ENCODE measurements around the gene RBAK. TPM values are rescaled to one million over a fixed set of nuclear protein-coding genes. Genes with fewer than 3 reads are reported as not detected.
A peak's percentile ranks its signal among the peaks of the same experiment; 100 is the strongest.
"Not testable (repeated sequence)": the region's sequence is repeated elsewhere in the genome, so short reads cannot be mapped to it uniquely, and the experiment has no call there.

RBAK gene
- total and polyA plus RNA-seq, 2 experiments from 2014 or later, result 4.6 to 8.4 TPM

- Histone ChIP-seq H3K9ac (no peak overlapping the region), H3K27me3 (replicated peaks; ENCODE audit: insufficient read depth) (no peaks in the 10 kb centered on the region), H4K20me1 (ENCODE audit: insufficient read depth) (no peaks in the 10 kb centered on the region), H2AFZ (no peak overlapping the region), H3F3A (ENCODE audit: insufficient read depth) (no peaks in the 10 kb centered on the region), H3K79me2 (ENCODE audit: insufficient read depth) (no peaks in the 10 kb centered on the region), H3K4me3 (no peak overlapping the region), H3K36me3 (ENCODE audit: low read depth) (no peaks in the 10 kb centered on the region; the same call in 1 of the 2 replicates), H3K27ac (no peak overlapping the region), H3K9me3 (ENCODE audit: low read depth) (no peaks in the 10 kb centered on the region), H3K9me2 (ENCODE audit: insufficient read depth) (no peaks in the 10 kb centered on the region), H3K4me1 (ENCODE audit: insufficient read depth) (no peaks in the 10 kb centered on the region), H3K4me2 (ENCODE audit: unreplicated experiment) (no peak overlapping the region)
- 98% methylated on average over 7 of the region's 7 CpGs for WGBS, 2 experiments (ENCODE audit: low coverage in 1 of 2, low lambda C conversion rate in 2 of 2, missing lambda C conversion rate in 2 of 2)
- in situ Hi-C loops (cut with MboI), result no loop called here
- DNase-seq, result no peak
- TF ChIP-seq EZH2 (IDR thresholded peaks at IDR 0.05; ENCODE audit: insufficient read depth, poor library complexity, severe bottlenecking), result no peak
- TF ChIP-seq EZH2phosphoT487 (IDR thresholded peaks at IDR 0.05; ENCODE audit: insufficient read depth, low read depth), result no peak
These were observed 32.7 kb upstream of the RBAK start for GRCh38 chr7:5012985-5013384.

GRCh38 chr7:5015936-5016335 lies 29.7 kb upstream of the RBAK start:
- H3K9ac ChIP-seq; H3K27me3 ChIP-seq (replicated peaks; ENCODE audit: insufficient read depth); H3K79me2 ChIP-seq (ENCODE audit: insufficient read depth); H3K4me1 ChIP-seq (ENCODE audit: insufficient read depth); H3F3A ChIP-seq (ENCODE audit: insufficient read depth); H2AFZ ChIP-seq; H3K9me3 ChIP-seq (ENCODE audit: low read depth); H3K9me2 ChIP-seq (ENCODE audit: insufficient read depth); H3K4me2 ChIP-seq (ENCODE audit: unreplicated experiment); H3K36me3 ChIP-seq (ENCODE audit: low read depth); DNase-seq; H3K27ac ChIP-seq; H4K20me1 ChIP-seq (ENCODE audit: insufficient read depth); in situ Hi-C loops (cut with MboI); H3K4me3 ChIP-seq: not testable (repeated sequence)
- WGBS, 2 experiments (ENCODE audit: low coverage in 1 of 2, low lambda C conversion rate in 2 of 2, missing lambda C conversion rate in 2 of 2), result 65 to 76% methylated on average over 6 of the region's 6 CpGs

DNA sequence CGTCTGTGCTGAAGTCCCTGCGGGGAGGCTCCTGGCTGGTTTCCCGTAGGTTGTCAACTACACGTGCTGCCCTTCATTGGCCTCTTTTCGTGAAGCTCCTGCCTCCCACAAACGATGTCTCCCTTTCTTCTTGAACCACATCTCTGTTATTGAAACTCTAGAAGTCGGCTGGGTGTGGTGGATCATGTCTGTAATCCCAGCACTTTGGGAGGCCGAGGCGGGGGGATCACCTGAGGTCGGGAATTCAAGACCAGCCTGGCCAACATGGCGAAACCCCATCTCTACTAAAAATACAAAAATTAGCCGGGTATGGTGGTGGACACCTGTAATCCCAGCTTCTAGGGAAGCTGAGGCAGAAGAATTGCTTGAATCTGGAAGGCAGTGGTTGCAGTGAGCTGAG lies 28.0 kb upstream of the RBAK start:
- 94 to 95% methylated on average over 12 of the region's 12 CpGs for WGBS, 2 experiments (ENCODE audit: low coverage in 1 of 2, low lambda C conversion rate in 2 of 2, missing lambda C conversion rate in 2 of 2)
- H3F3A ChIP-seq (ENCODE audit: insufficient read depth); H3K9me3 ChIP-seq (ENCODE audit: low read depth); H3K4me3 ChIP-seq; H3K79me2 ChIP-seq (ENCODE audit: insufficient read depth); H3K27me3 ChIP-seq (replicated peaks; ENCODE audit: insufficient read depth); H3K4me2 ChIP-seq (ENCODE audit: unreplicated experiment); H3K4me1 ChIP-seq (ENCODE audit: insufficient read depth); in situ Hi-C loops (cut with MboI); H4K20me1 ChIP-seq (ENCODE audit: insufficient read depth); H3K9me2 ChIP-seq (ENCODE audit: insufficient read depth); H3K36me3 ChIP-seq (ENCODE audit: low read depth); H3K27ac ChIP-seq; DNase-seq; H3K9ac ChIP-seq; H2AFZ ChIP-seq: not testable (repeated sequence)

DNA sequence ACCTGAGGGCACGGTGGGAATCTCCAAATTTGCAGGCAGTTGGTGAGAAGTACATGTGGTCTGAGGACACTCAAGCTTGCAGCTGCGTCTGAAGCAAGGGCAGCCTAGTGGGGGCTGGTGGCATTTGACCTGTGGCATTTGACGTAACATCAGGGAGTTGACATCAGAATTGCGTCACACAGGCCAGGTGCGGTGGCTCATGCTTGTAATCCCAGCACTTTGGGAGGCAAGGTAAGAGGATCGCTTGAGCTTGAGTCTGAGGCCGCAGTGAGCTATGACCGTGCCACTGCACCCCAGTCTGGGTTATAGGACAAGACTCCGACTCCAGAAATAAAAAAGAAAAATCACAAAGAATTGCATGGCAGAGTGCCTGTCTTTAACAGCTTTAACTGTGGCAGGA lies 25.6 kb upstream of the RBAK start:
- DNase-seq, result no peak
- Histone ChIP-seq H4K20me1 (ENCODE audit: insufficient read depth) (no peaks in the 10 kb centered on the region), H3K27me3 (replicated peaks; ENCODE audit: insufficient read depth) (no peaks in the 10 kb centered on the region), H3F3A (ENCODE audit: insufficient read depth) (no peaks in the 10 kb centered on the region), H2AFZ (no peak overlapping the region), H3K9ac (no peak overlapping the region), H3K27ac (no peak overlapping the region), H3K9me2 (ENCODE audit: insufficient read depth) (no peaks in the 10 kb centered on the region), H3K36me3 (ENCODE audit: low read depth) (no peaks in the 10 kb centered on the region), H3K79me2 (ENCODE audit: insufficient read depth) (no peaks in the 10 kb centered on the region), H3K9me3 (ENCODE audit: low read depth) (no peaks in the 10 kb centered on the region), H3K4me2 (ENCODE audit: unreplicated experiment) (no peak overlapping the region), H3K4me3 (no peak overlapping the region), H3K4me1 (ENCODE audit: insufficient read depth) (no peaks in the 10 kb centered on the region)
- TF ChIP-seq EZH2 (IDR thresholded peaks at IDR 0.05; ENCODE audit: insufficient read depth, poor library complexity, severe bottlenecking) (no peak), EZH2phosphoT487 (IDR thresholded peaks at IDR 0.05; ENCODE audit: insufficient read depth, low read depth) (no peak)
- WGBS, 2 experiments (ENCODE audit: low coverage in 1 of 2, low lambda C conversion rate in 2 of 2, missing lambda C conversion rate in 2 of 2), result 98 to 100% methylated on average over 9 of the region's 9 CpGs
- in situ Hi-C loops (cut with MboI), result no loop called here

GRCh38 chr7:5020976-5021550 lies 24.6 kb upstream of the RBAK start:
- H3K9me3 ChIP-seq (ENCODE audit: low read depth), result not testable (repeated sequence)

DNA sequence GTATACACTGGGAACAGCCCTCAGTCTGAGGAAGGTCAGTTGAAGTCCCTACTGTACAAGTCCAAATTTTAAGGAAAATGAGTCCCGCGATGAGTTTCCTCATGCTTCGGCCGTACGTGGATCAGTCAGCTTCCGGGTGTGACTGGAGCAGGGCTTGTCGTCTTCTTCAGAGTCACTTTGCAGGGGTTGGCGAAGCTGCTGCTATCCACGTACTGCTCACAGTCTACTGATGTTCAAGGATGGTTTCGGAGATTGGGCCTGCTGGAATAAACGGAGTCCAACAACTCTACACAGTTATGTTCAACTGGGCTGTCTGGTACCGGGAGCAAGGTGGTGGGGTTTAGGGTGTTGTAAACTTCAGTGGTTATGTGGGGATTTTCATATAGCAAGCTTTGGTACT lies 22.0 kb upstream of the RBAK start:
- H3K79me2 ChIP-seq (ENCODE audit: insufficient read depth); H3K9me2 ChIP-seq (ENCODE audit: insufficient read depth); H3K4me2 ChIP-seq (ENCODE audit: unreplicated experiment); H2AFZ ChIP-seq; H3K9ac ChIP-seq; H3F3A ChIP-seq (ENCODE audit: insufficient read depth); H3K27me3 ChIP-seq (replicated peaks; ENCODE audit: insufficient read depth); H3K36me3 ChIP-seq (ENCODE audit: low read depth); DNase-seq; H3K4me1 ChIP-seq (ENCODE audit: insufficient read depth); H3K27ac ChIP-seq; in situ Hi-C loops (cut with MboI); H3K4me3 ChIP-seq; H3K9me3 ChIP-seq (ENCODE audit: low read depth); H4K20me1 ChIP-seq (ENCODE audit: insufficient read depth): not testable (repeated sequence)
- WGBS, 2 experiments (ENCODE audit: low coverage in 1 of 2, low lambda C conversion rate in 2 of 2, missing lambda C conversion rate in 2 of 2), result 91 to 96% methylated on average over 12 of the region's 12 CpGs

More at GRCh38 chr7:5020976-5021550, 24.6 kb upstream of the RBAK start:
- H4K20me1 ChIP-seq (ENCODE audit: insufficient read depth); H3K4me2 ChIP-seq (ENCODE audit: unreplicated experiment); H3K4me3 ChIP-seq; H3K9ac ChIP-seq; H3K9me2 ChIP-seq (ENCODE audit: insufficient read depth); H3K4me1 ChIP-seq (ENCODE audit: insufficient read depth); in situ Hi-C loops (cut with MboI); DNase-seq; H3K36me3 ChIP-seq (ENCODE audit: low read depth); H3K27ac ChIP-seq; H3K79me2 ChIP-seq (ENCODE audit: insufficient read depth); H3K27me3 ChIP-seq (replicated peaks; ENCODE audit: insufficient read depth); H3F3A ChIP-seq (ENCODE audit: insufficient read depth); H2AFZ ChIP-seq: not testable (repeated sequence)
- WGBS, 2 experiments (ENCODE audit: low coverage in 1 of 2, low lambda C conversion rate in 2 of 2, missing lambda C conversion rate in 2 of 2), result 91 to 93% methylated on average over 14 of the region's 14 CpGs

DNA sequence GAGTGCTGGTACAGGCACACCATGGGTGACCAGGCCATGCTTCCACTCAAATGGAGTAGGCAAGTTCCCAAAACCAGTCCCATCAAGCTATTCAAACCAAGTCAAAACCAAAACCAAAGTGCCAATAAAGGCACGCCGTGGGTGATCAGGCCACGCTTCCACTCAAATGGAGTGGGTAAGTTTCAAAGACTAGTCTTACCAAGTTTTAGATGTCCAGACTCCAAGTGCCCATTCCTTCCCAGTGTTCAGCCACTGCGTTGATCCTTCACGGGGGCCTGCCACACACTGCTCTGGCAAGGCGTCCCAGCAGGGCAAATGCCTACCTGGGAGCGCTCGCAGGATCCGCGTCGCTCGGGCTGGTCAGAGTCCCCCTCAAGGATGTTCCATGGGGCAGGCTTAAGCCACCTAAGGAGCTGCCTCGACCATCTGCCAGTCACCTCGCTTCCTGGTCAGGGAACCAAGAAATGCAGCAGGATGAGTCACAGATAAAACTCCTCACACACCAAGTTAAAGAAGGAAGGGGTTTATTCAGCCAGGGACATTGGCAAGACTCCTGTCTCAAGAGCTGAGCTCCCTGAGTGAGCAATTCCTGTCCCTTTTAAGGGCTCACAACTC lies 17.8 kb upstream of the RBAK start:
- H3K9me2 ChIP-seq (ENCODE audit: insufficient read depth); H3K4me2 ChIP-seq (ENCODE audit: unreplicated experiment); H3K27me3 ChIP-seq (replicated peaks; ENCODE audit: insufficient read depth); H3K27ac ChIP-seq; H4K20me1 ChIP-seq (ENCODE audit: insufficient read depth); H3K9me3 ChIP-seq (ENCODE audit: low read depth); H3K9ac ChIP-seq; in situ Hi-C loops (cut with MboI); H3K36me3 ChIP-seq (ENCODE audit: low read depth); H3K4me3 ChIP-seq; H3K4me1 ChIP-seq (ENCODE audit: insufficient read depth); H3F3A ChIP-seq (ENCODE audit: insufficient read depth); H2AFZ ChIP-seq; H3K79me2 ChIP-seq (ENCODE audit: insufficient read depth): not testable (repeated sequence)
- WGBS, 2 experiments (ENCODE audit: low coverage in 1 of 2, low lambda C conversion rate in 2 of 2, missing lambda C conversion rate in 2 of 2), result 96 to 99% methylated on average over 13 to 14 of the region's 14 CpGs
- peak; percentile 11 for DNase-seq

All from GM23248 (cell line).